ENCODE data around the gene SLC22A31.

DNA sequence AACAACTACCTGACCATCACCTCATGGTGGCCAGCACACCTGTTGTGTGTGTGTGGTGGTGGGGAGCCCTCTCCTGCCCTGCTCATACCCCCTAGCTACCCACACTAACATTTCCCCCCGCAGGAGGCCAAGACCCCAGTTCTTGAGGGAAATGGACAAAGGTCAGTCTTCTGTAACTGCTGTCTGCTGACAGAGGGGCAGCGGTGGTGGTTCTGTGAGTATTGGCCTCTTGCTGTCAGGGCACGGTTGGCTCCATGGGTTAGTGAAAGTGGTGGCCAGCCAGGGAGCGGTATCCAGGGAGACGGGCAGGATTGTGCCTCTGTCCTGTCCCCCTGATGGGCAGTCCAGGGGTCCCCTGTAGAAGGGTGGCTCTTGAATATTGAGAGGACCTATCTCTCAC lies 43.3 kb upstream of the SLC22A31 start:
- TF ChIP-seq EZH2 (optimal IDR thresholded peaks at IDR 0.05; ENCODE audit: low read depth, low read length) (no peak), EZH2phosphoT487 (IDR thresholded peaks at IDR 0.05; ENCODE audit: low read length) (no peak)
- TF ChIP-seq, protein P1, sequence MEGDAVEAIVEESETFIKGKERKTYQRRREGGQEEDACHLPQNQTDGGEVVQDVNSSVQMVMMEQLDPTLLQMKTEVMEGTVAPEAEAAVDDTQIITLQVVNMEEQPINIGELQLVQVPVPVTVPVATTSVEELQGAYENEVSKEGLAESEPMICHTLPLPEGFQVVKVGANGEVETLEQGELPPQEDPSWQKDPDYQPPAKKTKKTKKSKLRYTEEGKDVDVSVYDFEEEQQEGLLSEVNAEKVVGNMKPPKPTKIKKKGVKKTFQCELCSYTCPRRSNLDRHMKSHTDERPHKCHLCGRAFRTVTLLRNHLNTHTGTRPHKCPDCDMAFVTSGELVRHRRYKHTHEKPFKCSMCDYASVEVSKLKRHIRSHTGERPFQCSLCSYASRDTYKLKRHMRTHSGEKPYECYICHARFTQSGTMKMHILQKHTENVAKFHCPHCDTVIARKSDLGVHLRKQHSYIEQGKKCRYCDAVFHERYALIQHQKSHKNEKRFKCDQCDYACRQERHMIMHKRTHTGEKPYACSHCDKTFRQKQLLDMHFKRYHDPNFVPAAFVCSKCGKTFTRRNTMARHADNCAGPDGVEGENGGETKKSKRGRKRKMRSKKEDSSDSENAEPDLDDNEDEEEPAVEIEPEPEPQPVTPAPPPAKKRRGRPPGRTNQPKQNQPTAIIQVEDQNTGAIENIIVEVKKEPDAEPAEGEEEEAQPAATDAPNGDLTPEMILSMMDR (IDR thresholded peaks at IDR 0.05; ENCODE audit: low read length) = no peak

Measured in MM.1S (cell line).